Lung (tissue), 12 donors: ENCODE data around the gene C21orf58. TPM values are rescaled to one million over a fixed set of nuclear protein-coding genes. Genes with fewer than 3 reads are reported as not detected.

Experiments
- ATAC-seq: fragments of 200-7000 bp; cut with Tn5 transposase; one replicate; pipeline ENCODE4 v1.9.1; 2020; ENCODE audit warnings: moderate number of reproducible peaks; ENCODE audit not compliant: insufficient read depth, low FRiP score
- DNase-seq, 3 donors: peaks; one replicate each; pipeline ENCODE4 v3.0.0-alpha.2; 2013 to 2017
- H3K27ac ChIP-seq, 2 donors: one replicate each; pipeline ENCODE4 v1.5.1; 2013; ENCODE audit warnings: mild to moderate bottlenecking in 2 of 2, moderate library complexity in 2 of 2, control low read depth in 1 of 2, inconsistent platforms in 1 of 2, low read depth in 1 of 2, low read length in 1 of 2
- H3K27me3 ChIP-seq, 3 donors: one replicate each; pipeline ENCODE4 v1.5.1; 2013; ENCODE audit warnings: low read length in 2 of 3; ENCODE audit not compliant: control insufficient read depth in 3 of 3, insufficient read depth in 3 of 3
- H3K36me3 ChIP-seq, 4 donors: one replicate each; pipeline ENCODE4 v1.5.1; 2013; ENCODE audit warnings: low read length in 4 of 4, mild to moderate bottlenecking in 1 of 4, moderate library complexity in 1 of 4; ENCODE audit not compliant: control insufficient read depth in 4 of 4, insufficient read depth in 4 of 4
- H3K4me1 ChIP-seq, 5 donors: one replicate each; pipeline ENCODE4 v1.5.1; 2013; ENCODE audit warnings: low read length in 5 of 5, mild to moderate bottlenecking in 2 of 5, moderate library complexity in 1 of 5; ENCODE audit not compliant: control insufficient read depth in 5 of 5, insufficient read depth in 5 of 5
- H3K4me3 ChIP-seq: one replicate; pipeline ENCODE4 v1.5.1; 2013; ENCODE audit warnings: mild to moderate bottlenecking, control low read depth, moderate library complexity
- H3K9ac ChIP-seq, 2 donors: one replicate each; pipeline ENCODE4 v1.5.1; 2013; ENCODE audit warnings: low read length in 2 of 2, control low read depth in 1 of 2; ENCODE audit not compliant: insufficient read depth in 1 of 2
- H3K9me3 ChIP-seq, 4 donors: one replicate each; pipeline ENCODE4 v1.5.1; 2013; ENCODE audit warnings: low read length in 3 of 4, mild to moderate bottlenecking in 1 of 4, moderate library complexity in 1 of 4; ENCODE audit not compliant: control insufficient read depth in 4 of 4, insufficient read depth in 3 of 4
- CTCF ChIP-seq: IDR thresholded peaks from 2 replicates; pipeline ENCODE4 v1.5.1; 2012; ENCODE audit warnings: mild to moderate bottlenecking; ENCODE audit errors: control extremely low read depth, extremely low read depth
- WGBS, 2 donors: extraction: QIAGEN DNeasy Blood & Tissue Kit; methylation state at CpG; one replicate each; pipeline ENCODE4 v1.1.7; 2013; 5-methylcytosine and 5-hydroxymethylcytosine counted together
- polyA plus RNA-seq, 2 donors: library from polyadenylated mRNA; stranded (reverse); fragments of 200-250 nt; gene quantifications; one replicate each; pipeline ENCODE4 v1.2.1, GENCODE V29; 2013
- total RNA-seq, 2 donors: library from RNA; depleted of rRNA in 1 of 2; stranded (reverse); fragments of >200 nt in 1 of 2; gene quantifications; one replicate each; pipeline ENCODE4 v1.2.1, GENCODE V29; 2014 to 2021
- donor health status: control.
- donor health status: control.
- donor health status: Bipolar disorder and iron deficiency.
- donor health status: healthy.
- donor health status: DM: yes; HTN: yes; CAD: no.

Gene C21orf58
- total and polyA plus RNA-seq, 4 donors, result 4.8 to 20.8 (median 8.9) TPM

DNA sequence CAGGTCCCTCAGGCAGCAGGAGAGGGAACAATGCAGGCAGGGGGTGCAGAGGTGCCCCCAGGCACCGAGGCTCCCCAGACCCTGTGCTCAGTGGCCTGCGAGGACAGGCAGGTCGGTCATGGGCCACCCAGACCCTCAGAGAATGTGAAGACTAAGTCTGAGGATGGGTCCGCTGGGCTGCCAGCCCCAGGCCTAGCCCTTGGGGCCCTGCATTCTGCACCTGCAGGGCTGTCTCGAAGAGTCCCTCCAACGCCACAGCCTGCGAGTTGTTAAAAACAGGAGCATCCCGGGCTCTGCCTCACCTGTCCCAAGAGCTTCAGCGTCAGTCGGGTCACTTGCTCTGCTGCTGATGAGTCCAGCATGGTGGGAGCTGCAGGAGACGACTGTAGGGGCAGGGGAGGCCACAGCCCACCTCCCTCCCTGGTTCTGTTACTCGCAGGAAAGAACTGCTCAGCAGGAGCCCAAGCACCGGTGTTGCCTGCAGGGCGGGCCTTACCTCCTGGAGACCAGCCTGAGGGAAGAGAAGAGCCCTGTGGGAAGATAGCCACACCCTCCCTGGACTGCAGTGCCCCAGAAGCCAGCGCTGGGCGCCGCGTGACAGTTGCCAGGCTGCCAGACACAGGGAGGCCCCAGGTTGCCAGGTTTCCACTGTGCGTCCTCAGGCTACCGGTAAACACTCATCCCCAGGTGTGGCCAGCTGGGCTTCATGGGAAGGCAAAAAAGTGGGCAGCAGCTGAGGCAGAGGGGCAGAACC is 5.8 kb downstream of the C21orf58 start:
- no peak overlapping the region for H3K27ac ChIP-seq
- ATAC-seq (peak; percentile 25), DNase-seq (peak in 1 of 3 donors; percentile 23)
- no peak overlapping the region for H3K9ac ChIP-seq
- H3K36me3 ChIP-seq, result peaks cover 0 to 3% (median 0%) of the 10 kb centered on the region in 4 donors
- no peak overlapping the region for H3K4me3 ChIP-seq
- peaks cover 0 to 29% (median 12%) of the 10 kb centered on the region in 5 donors for H3K4me1 ChIP-seq
- H3K9me3 ChIP-seq, result no peaks in the 10 kb centered on the region
- no peaks in the 10 kb centered on the region for H3K27me3 ChIP-seq
- WGBS, 2 donors, result 82 to 86% methylated on average over 20 of the region's 20 CpGs
- no peak for TF ChIP-seq CTCF

- no peak overlapping the region for H3K9ac ChIP-seq
- no peak overlapping the region for H3K4me3 ChIP-seq
- no peaks in the 10 kb centered on the region for H3K27me3 ChIP-seq
- WGBS, 2 donors, result 96 to 97% methylated on average over 14 of the region's 14 CpGs
- H3K27ac ChIP-seq, result no peak overlapping the region
- DNase-seq (no peak), ATAC-seq (no peak)
- no peak for TF ChIP-seq CTCF
- H3K36me3 ChIP-seq, result peaks cover 0 to 7% (median 0%) of the 10 kb centered on the region in 4 donors
- peaks cover 0 to 19% (median 5%) of the 10 kb centered on the region in 5 donors for H3K4me1 ChIP-seq
- no peaks in the 10 kb centered on the region for H3K9me3 ChIP-seq
These were observed 6.9 kb downstream of the C21orf58 start for GRCh38 chr21:46316708-46317324.

- no peak for TF ChIP-seq CTCF
- no peak overlapping the region for H3K9ac ChIP-seq
- no peaks in the 10 kb centered on the region for H3K27me3 ChIP-seq
- H3K4me1 ChIP-seq, result peaks cover 0 to 4% (median 0%) of the 10 kb centered on the region in 5 donors
- no peaks in the 10 kb centered on the region for H3K9me3 ChIP-seq
- no peak overlapping the region for H3K27ac ChIP-seq
- no peak for DNase-seq
- WGBS, 2 donors, result 95 to 97% methylated on average over 22 of the region's 22 CpGs
- H3K36me3 ChIP-seq, result peaks cover 0 to 7% (median 0%) of the 10 kb centered on the region in 4 donors
- no peak for ATAC-seq
- no peak overlapping the region for H3K4me3 ChIP-seq
These were observed 9.1 kb downstream of the C21orf58 start for GRCh38 chr21:46314441-46315020.
